Stimulated activated naive CD8-positive, alpha-beta T cell treated with anti-CD3 and anti-CD28 coated beads, Interleukin-15, Interleukin-2, amounts not matched to agents 100 U/mL and 50 U/mL, for 24 hours (primary cell): ENCODE data around the gene DENND10.
"Not testable (repeated sequence)": the region's sequence is repeated elsewhere in the genome, so short reads cannot be mapped to it uniquely, and the experiment has no call there.

Source experiments
- ATAC-seq: fragments of 150-1000 bp; cut with Tn5 transposase; one replicate; pipeline ENCODE4 v1.10.0; 2021
- DNase-seq: peaks from one replicate; pipeline ENCODE4 v3.0.0; 2021

Gene DENND10

GRCh38 chr10:119103903-119104653 lies at the start of gene DENND10:
Gene DENND10, plus strand, starts transcription at chr10:119104113. Its CDS starts 30 bp downstream, at chr10:119104143.
- ATAC-seq (peak; percentile 85), DNase-seq (peak; percentile 84)

- no peak for DNase-seq
- ATAC-seq, result no peak
Measured at GRCh38 chr10:119055472-119055871, 48.4 kb upstream of the DENND10 start.

- DNase-seq (no peak), ATAC-seq (no peak)
Measured at GRCh38 chr10:119058010-119058409, 45.9 kb upstream of the DENND10 start.

GRCh38 chr10:119059557-119059956 lies 44.4 kb upstream of the DENND10 start:
- DNase-seq, result no peak
- ATAC-seq, result no peak

GRCh38 chr10:119060107-119060506 lies 43.8 kb upstream of the DENND10 start:
- no peak for ATAC-seq

GRCh38 chr10:119061352-119061751 lies 42.6 kb upstream of the DENND10 start:
- no peak for ATAC-seq
- no peak for DNase-seq

More at GRCh38 chr10:119060107-119060506, 43.8 kb upstream of the DENND10 start:
- no peak for DNase-seq

- DNase-seq (no peak), ATAC-seq (no peak)
Measured at GRCh38 chr10:119061926-119062325, 42.0 kb upstream of the DENND10 start.

- no peak for ATAC-seq
Measured at GRCh38 chr10:119070395-119071165, 33.3 kb upstream of the DENND10 start.

GRCh38 chr10:119073584-119073983 lies 30.3 kb upstream of the DENND10 start:
- no peak for DNase-seq
- ATAC-seq, result no peak

More at GRCh38 chr10:119070395-119071165, 33.3 kb upstream of the DENND10 start:
- DNase-seq, result no peak

- ATAC-seq (no peak), DNase-seq (no peak)
Measured at GRCh38 chr10:119078422-119079179, 25.3 kb upstream of the DENND10 start.

- ATAC-seq, result peak; percentile 75
Measured at GRCh38 chr10:119079599-119080520, 24.1 kb upstream of the DENND10 start.

GRCh38 chr10:119080521-119081259 lies 23.2 kb upstream of the DENND10 start, which contains the start of gene EIF3A:
Gene EIF3A, minus strand, starts transcription at chr10:119080817. Its CDS starts 141 bp downstream, at chr10:119080676.
- peak; percentile 92 for ATAC-seq
- peak; percentile 95 for DNase-seq

More at GRCh38 chr10:119079599-119080520, 24.1 kb upstream of the DENND10 start:
- peak; percentile 78 for DNase-seq

- DNase-seq (no peak), ATAC-seq (no peak)
Measured at GRCh38 chr10:119084896-119085295, 19.0 kb upstream of the DENND10 start.

- ATAC-seq (no peak), DNase-seq (no peak)
Measured at GRCh38 chr10:119087271-119087882, 16.5 kb upstream of the DENND10 start.

- ATAC-seq (peak; percentile 75), DNase-seq (peak; percentile 30)
Measured at GRCh38 chr10:119090026-119090795, 13.7 kb upstream of the DENND10 start.

- ATAC-seq (peak; percentile 83), DNase-seq (peak; percentile 12)
Measured at GRCh38 chr10:119090968-119091367, 12.9 kb upstream of the DENND10 start.

GRCh38 chr10:119095640-119096039 lies 8.3 kb upstream of the DENND10 start:
- peak; percentile 12 for ATAC-seq
- no peak for DNase-seq

- not testable (repeated sequence) for ATAC-seq, DNase-seq
Measured at GRCh38 chr10:119096641-119097415, 7.1 kb upstream of the DENND10 start.
